ENCODE results near the gene CSGALNACT2.

The CSGALNACT2 gene

GRCh38 chr10:43199088-43199683 lies 60.9 kb downstream of the CSGALNACT2 start:
- Histone ChIP-seq H3K4me2 (ENCODE audit: insufficient read depth, low read length) (no peak overlapping the region), H3K4me3 (ENCODE audit: low read depth in 1 of 2, low read length in 2 of 2) (no peak overlapping the region), H3K27ac (ENCODE audit: low read length) (no peak overlapping the region), H2AFZ (ENCODE audit: low read depth, low read length) (no peak overlapping the region), H3K27me3 (ENCODE audit: insufficient read depth, low read length, poor library complexity) (no peaks in the 10 kb centered on the region), H3K9ac (ENCODE audit: low read depth, low read length) (no peak overlapping the region), H3K4me1 (ENCODE audit: insufficient read depth, low read length) (no peaks in the 10 kb centered on the region), H3K79me2 (ENCODE audit: insufficient read depth, low read length) (no peaks in the 10 kb centered on the region), H3K9me3 (ENCODE audit: insufficient read depth, low read length, severe bottlenecking) (no peaks in the 10 kb centered on the region), H3K36me3 (ENCODE audit: insufficient read depth, low read length) (no peaks in the 10 kb centered on the region), H4K20me1 (ENCODE audit: insufficient read depth, low read length) (0 out of 2 replicates have a peak, but pooled peaks cover 4% of the 10 kb centered on the region)
- ATAC-seq (ENCODE audit: insufficient read depth, low read depth) (no peak), DNase-seq (no peak)
- TF ChIP-seq EZH2 (IDR thresholded peaks at IDR 0.05; ENCODE audit: borderline replicate concordance, low read depth, low read length, severe bottlenecking): no peak
- TF ChIP-seq, protein P1, sequence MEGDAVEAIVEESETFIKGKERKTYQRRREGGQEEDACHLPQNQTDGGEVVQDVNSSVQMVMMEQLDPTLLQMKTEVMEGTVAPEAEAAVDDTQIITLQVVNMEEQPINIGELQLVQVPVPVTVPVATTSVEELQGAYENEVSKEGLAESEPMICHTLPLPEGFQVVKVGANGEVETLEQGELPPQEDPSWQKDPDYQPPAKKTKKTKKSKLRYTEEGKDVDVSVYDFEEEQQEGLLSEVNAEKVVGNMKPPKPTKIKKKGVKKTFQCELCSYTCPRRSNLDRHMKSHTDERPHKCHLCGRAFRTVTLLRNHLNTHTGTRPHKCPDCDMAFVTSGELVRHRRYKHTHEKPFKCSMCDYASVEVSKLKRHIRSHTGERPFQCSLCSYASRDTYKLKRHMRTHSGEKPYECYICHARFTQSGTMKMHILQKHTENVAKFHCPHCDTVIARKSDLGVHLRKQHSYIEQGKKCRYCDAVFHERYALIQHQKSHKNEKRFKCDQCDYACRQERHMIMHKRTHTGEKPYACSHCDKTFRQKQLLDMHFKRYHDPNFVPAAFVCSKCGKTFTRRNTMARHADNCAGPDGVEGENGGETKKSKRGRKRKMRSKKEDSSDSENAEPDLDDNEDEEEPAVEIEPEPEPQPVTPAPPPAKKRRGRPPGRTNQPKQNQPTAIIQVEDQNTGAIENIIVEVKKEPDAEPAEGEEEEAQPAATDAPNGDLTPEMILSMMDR (IDR thresholded peaks at IDR 0.05; ENCODE audit: borderline replicate concordance, extremely low read depth, low read length, poor library complexity, severe bottlenecking): no peak

GRCh38 chr10:43199684-43200537 lies 61.7 kb downstream of the CSGALNACT2 start:
- no peak for TF ChIP-seq EZH2 (IDR thresholded peaks at IDR 0.05; ENCODE audit: borderline replicate concordance, low read depth, low read length, severe bottlenecking)
- TF ChIP-seq, protein P1 (IDR thresholded peaks at IDR 0.05; ENCODE audit: borderline replicate concordance, extremely low read depth, low read length, poor library complexity, severe bottlenecking): no peak
- Histone ChIP-seq H3K4me2 (ENCODE audit: insufficient read depth, low read length) (no peak overlapping the region), H2AFZ (ENCODE audit: low read depth, low read length) (no peak overlapping the region), H3K27me3 (ENCODE audit: insufficient read depth, low read length, poor library complexity) (no peaks in the 10 kb centered on the region), H3K79me2 (ENCODE audit: insufficient read depth, low read length) (no peaks in the 10 kb centered on the region), H3K9ac (ENCODE audit: low read depth, low read length) (no peak overlapping the region), H4K20me1 (ENCODE audit: insufficient read depth, low read length) (0 out of 2 replicates have a peak, but pooled peaks cover 1% of the 10 kb centered on the region), H3K27ac (ENCODE audit: low read length) (no peak overlapping the region), H3K4me3 (ENCODE audit: low read depth in 1 of 2, low read length in 2 of 2) (no peak overlapping the region), H3K36me3 (ENCODE audit: insufficient read depth, low read length) (no peaks in the 10 kb centered on the region), H3K9me3 (ENCODE audit: insufficient read depth, low read length, severe bottlenecking) (no peaks in the 10 kb centered on the region), H3K4me1 (ENCODE audit: insufficient read depth, low read length) (no peaks in the 10 kb centered on the region)
- ATAC-seq (ENCODE audit: insufficient read depth, low read depth) (no peak), DNase-seq (no peak)

DNA sequence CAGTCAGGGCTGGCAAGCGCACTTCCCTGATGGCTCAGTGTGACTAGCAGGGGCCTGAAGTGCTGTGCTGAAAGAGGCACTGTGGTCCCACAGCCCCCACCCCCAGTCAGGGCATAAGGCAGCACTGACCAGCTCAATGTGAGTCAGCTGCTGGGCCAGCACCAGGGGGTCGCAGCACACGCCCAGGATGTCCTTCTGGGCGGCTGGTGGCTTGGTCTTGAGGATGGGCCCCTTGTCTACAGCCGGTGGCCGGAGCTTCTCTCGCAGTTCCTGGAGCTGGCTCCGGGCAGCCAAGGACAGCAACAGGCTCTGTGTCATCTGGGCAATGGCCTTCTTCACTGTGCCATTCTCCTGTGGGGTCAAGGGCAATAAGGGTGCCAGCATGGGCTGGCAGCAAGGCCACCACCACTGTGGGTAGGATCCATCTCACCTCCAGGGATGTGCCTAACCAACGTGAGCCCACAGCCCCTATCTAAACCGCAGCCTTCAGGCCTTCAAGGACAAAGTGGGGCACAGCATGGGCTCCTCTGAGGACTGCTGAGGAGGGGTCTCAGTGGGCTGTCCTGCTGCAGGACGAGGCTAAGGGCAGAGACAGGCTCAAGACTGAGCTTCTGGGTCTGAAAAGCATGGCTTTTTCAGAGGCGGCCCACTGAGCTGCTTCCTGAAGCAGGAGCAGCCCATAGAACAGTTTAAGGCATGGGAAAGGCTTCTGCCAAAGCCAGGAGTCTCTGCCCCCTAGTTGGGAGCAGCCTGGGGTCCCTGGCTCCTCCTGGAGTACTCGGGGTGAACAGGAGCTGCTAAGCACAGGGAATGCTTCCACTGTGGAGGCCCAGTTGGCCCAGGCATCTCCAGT lies 62.5 kb downstream of the CSGALNACT2 start:
- H4K20me1 ChIP-seq (ENCODE audit: insufficient read depth, low read length): no peaks in the 10 kb centered on the region
- no peak overlapping the region for H3K4me3 ChIP-seq (ENCODE audit: low read depth in 1 of 2, low read length in 2 of 2)
- DNase-seq (no peak), ATAC-seq (ENCODE audit: insufficient read depth, low read depth) (no peak)
- no peaks in the 10 kb centered on the region for H3K4me1 ChIP-seq (ENCODE audit: insufficient read depth, low read length)
- TF ChIP-seq, protein P1 (IDR thresholded peaks at IDR 0.05; ENCODE audit: borderline replicate concordance, extremely low read depth, low read length, poor library complexity, severe bottlenecking): no peak
- H3K27ac ChIP-seq (ENCODE audit: low read length): no peak overlapping the region
- H3K27me3 ChIP-seq (ENCODE audit: insufficient read depth, low read length, poor library complexity): no peaks in the 10 kb centered on the region
- no peaks in the 10 kb centered on the region for H3K9me3 ChIP-seq (ENCODE audit: insufficient read depth, low read length, severe bottlenecking)
- no peaks in the 10 kb centered on the region for H3K36me3 ChIP-seq (ENCODE audit: insufficient read depth, low read length)
- H3K79me2 ChIP-seq (ENCODE audit: insufficient read depth, low read length): no peaks in the 10 kb centered on the region
- H2AFZ ChIP-seq (ENCODE audit: low read depth, low read length): no peak overlapping the region
- H3K4me2 ChIP-seq (ENCODE audit: insufficient read depth, low read length): no peak overlapping the region
- no peak overlapping the region for H3K9ac ChIP-seq (ENCODE audit: low read depth, low read length)

All from DND-41 (cell line).